Stimulated activated CD4-positive, alpha-beta T cell treated with anti-CD3 and anti-CD28 coated beads, TNF-alpha, amount 100 ng/mL, for 4 hours (primary cell): ENCODE data around the gene IGLON5.

Experiments used
- DNase-seq, 3 experiments: peaks; one replicate each; pipeline ENCODE4 v3.0.0-alpha.2; 2020; ENCODE audit warnings: low read depth in 3 of 3

IGLON5 gene

DNA sequence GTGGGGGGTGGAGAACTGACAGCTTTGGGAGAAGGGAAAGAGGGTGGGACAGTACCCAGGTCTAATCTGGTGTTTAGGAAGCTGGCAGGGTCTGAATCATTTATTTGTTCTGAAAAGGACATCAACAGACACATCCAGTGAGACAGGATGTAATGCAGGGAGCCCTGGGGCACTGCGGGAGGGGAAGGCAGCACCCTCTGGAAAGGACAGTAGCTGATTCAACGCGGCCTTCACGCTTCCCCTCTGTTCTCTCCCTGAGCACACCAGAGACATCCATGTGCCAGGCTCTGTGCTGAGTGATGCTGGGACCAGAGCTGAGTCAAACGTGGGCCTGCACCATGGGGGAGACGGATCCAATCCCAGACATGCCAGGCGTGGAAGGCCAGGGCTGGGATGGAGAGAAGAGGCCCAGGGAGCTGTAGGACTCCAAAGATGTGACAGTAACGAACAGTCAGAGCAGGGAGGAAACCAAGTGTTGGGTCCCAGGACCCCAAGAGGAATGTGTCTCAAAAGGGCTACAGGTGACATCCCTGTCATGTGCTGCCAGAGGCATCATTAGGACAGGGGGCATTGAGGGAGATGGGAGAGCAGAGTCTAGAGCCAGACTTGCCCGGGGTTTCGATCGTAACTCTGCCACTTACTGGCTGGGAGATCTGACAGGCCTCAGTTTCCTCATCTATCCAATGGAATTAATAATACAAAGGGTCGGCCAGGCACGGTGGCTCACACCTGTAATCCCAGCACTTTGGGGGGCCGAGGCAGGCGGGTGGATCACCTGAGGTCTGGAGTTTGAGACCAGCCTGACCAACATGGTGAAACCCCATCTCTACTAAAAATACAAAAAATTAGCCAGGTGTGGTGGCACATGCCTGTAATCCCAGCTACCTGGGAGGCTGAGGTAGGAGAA is 53.0 kb downstream of the IGLON5 start:
- no peak for DNase-seq

DNA sequence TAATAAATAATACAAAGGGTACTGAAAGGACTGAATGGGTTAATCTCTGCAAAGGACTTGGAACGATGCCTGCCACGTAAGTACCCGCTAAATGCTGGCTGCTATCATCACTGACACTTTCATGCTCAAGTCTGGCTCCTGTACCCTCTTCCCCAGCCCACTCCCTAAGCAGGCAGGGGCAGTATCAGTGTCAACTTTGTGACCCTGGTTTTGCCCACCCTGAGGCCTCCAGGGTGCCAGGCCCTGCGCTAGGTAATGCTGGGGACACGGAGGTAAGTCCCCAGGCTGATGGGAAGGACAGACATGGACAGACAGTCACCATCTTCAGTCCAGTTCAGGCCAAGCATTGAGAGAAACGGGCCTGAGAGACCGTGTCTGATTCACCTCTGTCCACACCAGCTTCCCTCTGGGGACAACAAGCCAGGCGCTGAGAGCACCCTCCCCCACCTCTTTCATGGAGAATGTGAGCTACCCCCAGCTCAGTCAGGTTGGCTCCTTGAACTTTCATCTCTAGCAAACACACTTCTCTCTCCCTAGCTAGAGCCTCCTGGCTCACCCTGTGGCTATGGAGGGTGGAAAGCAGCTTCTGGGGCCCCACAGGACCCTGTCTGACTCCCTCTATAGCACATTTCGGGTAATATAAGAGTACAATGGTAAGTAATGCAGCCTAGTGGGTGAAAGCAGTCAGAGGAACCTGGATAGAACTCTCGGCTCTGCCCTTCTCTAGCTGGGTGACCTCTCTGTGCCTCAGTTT is 53.9 kb downstream of the IGLON5 start:
- DNase-seq: no peak

DNA sequence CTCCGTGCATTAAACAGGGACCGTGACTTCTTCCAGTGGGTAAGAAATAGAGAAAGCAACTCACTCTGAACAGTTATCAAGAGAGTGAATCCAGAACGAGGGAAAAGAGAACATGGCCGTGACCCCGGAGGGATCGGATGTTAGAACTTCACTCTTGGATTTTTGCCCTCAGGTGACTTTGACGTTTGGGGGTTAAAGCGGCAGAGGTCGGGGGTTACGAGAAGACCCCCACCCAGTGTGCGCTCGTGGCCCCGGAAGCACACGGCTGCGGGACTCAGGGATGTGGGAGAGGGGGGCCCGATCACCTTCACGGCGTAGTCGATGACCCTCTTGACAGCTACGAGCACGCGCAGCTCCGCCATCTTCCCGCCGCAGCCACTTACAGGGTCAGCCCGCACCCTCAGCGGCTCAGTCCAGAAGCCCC is 54.5 kb downstream of the IGLON5 start, which contains the start of gene ETFB:
Gene ETFB, minus strand, starts transcription at position 424 of the 424 bp plus-strand sequence. Its CDS starts 62 bp downstream, at position 362.
- DNase-seq: no peak

DNA sequence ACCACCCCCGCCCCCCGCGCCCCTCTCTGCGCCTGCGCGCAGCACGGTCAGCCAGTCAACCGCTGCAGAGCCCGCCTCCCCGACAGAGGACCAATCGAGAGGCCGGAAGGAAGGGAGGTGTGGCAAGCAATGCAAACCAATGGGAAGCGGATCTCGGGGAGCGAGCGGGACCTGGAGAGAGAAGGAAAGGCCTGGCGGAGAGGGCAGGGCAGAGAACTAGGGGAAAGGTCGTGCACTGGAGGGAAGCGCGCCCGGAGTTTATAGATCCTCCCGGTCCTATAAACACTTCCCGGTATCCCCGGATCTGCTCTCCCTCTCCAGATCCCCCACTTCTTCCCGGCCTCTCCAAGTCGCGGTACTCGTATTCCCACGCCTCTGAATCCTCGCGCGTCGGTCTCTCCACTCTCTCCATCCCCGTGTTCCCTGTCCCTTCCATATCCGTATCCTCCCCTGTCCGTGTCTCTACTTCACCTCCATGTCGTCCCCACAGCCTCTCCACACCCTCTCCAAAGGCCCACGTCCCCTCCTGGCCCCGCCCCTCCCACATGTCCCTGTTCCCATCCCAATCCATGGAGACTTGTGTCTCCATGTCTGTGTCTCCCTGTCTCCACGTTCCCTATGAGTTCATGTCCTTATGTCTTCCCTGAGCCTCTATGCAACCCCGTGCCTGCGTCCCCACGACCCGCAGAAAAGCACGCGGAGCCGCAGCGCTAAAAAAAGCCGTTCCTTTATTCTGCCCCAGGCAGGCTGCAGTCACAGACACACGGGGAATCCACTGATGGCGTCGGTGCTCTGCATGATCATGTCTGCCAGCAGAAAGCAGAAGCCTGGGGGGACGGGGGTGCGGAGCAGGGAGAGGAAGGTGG is 55.2 kb downstream of the IGLON5 start:
- DNase-seq: peak; percentile 81 to 88 (median 86)

- peak in 1 of 3 experiments; percentile 31 for DNase-seq
Observed at GRCh38 chr19:51367255-51367564, 55.8 kb downstream of the IGLON5 start.

DNA sequence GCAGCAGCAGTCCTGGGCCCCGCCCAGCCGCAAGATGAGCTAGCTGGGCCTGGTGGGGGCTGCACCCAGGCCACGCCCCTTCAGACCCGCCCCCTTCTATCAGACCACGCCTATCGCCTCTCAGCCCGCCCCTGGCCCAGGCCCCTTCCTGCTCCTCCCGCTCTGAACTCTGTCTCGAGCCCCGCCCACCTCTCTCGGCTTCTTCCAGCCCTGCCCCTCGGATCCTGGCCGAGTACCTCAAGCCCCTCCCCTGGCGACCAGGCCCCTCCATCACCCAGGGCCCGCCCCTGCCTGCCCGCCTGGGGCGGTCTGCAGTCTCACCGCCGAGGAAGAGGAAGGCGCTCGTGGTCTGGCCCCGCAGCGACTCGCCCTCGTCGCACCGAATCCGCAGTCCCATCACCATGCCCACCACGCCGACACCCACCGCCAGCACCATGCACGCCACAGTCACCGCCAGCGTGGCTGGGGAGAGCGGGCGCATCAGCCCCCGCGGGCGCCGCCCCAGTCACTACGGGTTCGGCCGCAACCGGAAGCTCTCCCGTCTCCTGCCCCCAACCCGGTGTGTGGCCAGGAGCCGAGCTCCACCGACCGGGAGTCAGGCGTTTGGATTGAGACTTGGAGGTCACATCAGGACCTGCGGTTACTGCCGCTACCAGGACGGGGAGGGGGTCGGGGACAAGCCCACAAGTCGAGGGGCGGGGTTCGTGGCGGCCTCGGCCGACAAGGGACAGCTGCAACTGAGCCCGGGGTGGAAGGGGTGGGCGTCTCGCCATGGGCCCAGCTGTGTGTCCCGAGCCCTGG is 56.3 kb downstream of the IGLON5 start:
- DNase-seq: peak; percentile 93 to 98 (median 94)

DNA sequence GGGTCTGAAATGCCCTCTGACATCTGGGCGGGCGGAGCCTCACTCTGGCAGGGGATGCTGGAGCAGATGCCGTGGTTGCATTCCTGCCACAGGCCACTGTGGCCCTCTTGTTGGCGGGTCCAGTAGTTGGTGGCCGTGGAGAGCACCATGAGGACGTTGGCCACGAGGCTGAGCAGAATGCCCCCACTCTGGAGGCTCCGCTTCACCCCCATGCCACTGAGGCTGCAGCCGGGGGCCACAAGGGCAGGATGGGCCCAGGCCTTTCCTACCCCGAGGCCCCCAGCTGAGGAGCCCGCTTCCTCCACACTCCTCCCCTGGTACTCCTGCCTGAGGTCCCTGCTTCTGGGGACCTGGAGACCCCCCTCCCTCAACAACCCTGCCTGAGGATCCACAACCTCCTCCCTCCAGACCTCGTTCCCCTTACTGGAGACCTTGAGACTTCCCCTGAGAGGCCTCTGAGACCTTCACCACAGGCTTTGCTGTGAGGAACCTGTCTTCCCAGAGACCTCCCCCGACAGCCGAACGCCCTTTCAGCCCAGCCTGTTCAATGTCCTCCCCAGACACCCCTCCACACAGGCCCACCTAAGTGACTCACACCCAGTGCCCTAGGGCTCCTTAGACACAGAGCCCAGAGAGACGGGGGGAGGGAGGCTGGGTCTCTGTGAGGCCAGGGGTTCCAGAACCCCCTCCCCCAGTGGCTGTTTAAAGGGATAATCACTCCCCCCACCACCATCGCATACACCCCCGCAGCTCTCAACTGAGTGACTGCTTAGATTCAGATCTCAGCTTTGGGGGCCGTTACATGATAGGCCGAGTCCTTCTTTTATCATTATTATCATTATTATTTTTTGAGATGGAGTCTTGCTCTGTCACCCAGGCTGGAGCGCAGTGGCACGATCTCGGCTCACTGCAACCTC is 57.2 kb downstream of the IGLON5 start, which contains the start of gene CLDND2:
Gene CLDND2, minus strand, starts transcription at position 638 of the 917 bp plus-strand sequence. Its CDS starts 426 bp downstream, at position 212.
- no peak for DNase-seq

GRCh38 chr19:51370230-51370629 is 58.8 kb downstream of the IGLON5 start:
- DNase-seq: no peak

DNA sequence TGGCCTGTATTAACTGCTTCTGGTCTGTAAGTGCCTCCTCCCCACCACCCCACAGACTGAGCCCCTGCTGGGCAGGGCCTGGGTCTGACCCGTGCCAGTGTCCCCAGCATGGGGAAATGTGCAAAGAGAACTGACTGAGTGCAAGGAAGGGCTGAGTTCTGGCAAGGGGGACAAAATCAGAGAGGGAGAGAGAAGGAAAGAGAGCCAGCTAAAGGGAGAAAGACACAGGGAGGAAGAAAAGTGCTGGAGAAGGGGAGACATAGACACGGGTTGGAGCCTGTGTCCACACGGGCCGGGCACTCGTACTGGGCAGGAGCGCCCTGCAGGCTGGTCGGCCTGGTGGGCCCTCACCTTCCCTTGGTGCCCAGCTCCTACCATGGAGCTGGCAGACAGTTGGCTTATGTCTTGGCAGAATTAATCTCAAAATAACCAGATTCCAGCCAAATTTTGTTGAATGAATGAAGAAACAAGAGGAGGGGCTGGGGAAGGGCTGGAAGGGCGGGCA is 59.8 kb downstream of the IGLON5 start:
- no peak for DNase-seq

- DNase-seq: no peak
Observed at GRCh38 chr19:51372021-51372648, 60.7 kb downstream of the IGLON5 start.

- peak; percentile 33 to 68 (median 54) for DNase-seq
Observed at GRCh38 chr19:51372649-51373504, 61.4 kb downstream of the IGLON5 start, which contains the start of gene NKG7. Gene NKG7, minus strand, starts transcription at chr19:51372654. Its CDS starts 119 bp downstream, at chr19:51372535.

GRCh38 chr19:51375504-51376221 is 64.2 kb downstream of the IGLON5 start:
- no peak for DNase-seq

GRCh38 chr19:51377422-51377821 is 66.0 kb downstream of the IGLON5 start:
- no peak for DNase-seq

- DNase-seq: no peak
Observed at GRCh38 chr19:51380379-51380778, 68.9 kb downstream of the IGLON5 start.
